Stimulated activated CD8-positive, alpha-beta memory T cell treated with anti-CD3 and anti-CD28 coated beads, Interleukin-4, amount 100 ng/mL, for 24 hours (primary cell): ENCODE data around the gene ACSM3.
"Not testable (repeated sequence)": the region's sequence is repeated elsewhere in the genome, so short reads cannot be mapped to it uniquely, and the experiment has no call there.

Experiments used
- DNase-seq: peaks from one replicate; pipeline ENCODE4 v3.0.0-alpha.2; 2020; ENCODE audit warnings: low read depth

Gene ACSM3, protein sequence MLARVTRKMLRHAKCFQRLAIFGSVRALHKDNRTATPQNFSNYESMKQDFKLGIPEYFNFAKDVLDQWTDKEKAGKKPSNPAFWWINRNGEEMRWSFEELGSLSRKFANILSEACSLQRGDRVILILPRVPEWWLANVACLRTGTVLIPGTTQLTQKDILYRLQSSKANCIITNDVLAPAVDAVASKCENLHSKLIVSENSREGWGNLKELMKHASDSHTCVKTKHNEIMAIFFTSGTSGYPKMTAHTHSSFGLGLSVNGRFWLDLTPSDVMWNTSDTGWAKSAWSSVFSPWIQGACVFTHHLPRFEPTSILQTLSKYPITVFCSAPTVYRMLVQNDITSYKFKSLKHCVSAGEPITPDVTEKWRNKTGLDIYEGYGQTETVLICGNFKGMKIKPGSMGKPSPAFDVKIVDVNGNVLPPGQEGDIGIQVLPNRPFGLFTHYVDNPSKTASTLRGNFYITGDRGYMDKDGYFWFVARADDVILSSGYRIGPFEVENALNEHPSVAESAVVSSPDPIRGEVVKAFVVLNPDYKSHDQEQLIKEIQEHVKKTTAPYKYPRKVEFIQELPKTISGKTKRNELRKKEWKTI

DNA sequence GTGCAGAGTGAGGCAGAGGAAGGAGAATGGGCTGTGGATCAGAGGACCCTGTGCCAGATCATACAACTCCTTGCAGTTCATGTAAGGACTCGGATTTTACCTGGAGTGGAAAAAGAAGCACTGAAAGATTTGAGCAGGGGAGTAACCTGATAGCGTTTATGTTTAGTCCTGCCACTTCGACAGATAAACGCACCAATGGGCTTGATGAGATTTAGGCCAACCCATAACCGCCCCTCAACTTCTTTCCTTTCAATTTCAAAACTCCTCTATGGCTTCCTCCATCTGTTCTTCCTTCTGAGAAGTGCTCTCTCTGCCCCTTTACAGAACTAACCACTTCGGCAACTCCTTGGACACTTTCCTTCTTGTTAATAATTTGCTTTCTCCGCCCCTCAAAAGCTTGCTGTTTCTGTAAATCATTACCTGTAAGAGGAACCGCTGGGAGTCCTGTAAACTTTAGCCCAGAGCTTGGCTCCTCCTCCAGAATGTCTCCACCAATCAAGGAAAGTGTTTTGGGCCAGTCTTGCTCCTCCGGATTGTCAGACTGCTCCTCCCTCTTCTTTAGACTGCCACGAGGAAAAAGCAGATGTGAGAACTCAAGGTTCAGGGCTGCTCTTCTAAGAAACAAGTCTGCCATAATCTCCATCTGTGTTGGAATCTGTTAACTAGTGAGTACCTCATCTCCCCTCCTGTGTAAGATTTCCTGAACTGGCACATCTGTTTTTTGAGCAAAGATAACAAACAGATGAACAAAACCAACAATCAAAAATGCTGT, at the start of gene ACSM3:
TSS of gene ACSM3 (plus strand) at position 554 of the 772 bp plus-strand sequence. CDS start 6,021 bp downstream, outside the sequence.
- DNase-seq = peak; percentile 29

DNA sequence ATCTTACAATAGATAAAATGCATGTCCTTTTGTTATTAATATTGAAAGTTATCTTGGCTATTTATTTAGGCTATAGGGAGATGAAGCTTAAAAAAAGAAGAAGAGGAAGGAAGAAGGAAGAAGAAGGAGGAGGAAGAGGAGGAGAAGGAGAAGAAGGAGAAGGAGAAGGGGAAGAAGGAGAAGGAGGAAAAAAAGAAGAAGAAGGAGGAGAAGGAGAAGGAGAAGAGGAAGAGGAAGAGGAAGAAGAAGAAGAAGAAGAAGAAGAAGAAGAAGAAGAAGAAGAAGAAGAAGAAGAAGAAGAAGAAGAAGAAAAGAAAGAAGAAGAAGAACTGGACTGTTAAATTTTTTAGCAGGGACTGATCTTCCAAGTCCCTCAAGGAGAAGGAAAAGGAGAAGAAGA, 46.1 kb upstream of the ACSM3 start:
- not testable (repeated sequence) for DNase-seq

DNA sequence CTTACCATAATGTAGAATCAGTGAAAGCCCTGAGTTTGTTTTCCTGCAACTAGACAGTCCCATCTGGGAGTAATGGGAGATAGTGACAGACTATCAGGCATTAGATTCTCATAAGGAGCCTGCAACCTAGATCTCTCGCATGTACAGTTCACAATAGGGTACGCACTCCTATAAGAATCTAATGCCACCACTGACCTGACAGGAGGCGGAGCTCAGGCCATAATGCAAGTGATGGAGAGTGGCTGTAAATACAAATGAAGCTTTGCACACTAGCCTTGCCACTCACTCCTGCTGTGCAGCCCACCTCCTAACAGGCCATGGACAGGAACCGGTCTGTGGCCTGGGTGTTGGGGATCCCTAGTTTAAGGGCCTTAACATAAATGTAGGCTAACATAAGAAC, 43.6 kb upstream of the ACSM3 start:
- no peak for DNase-seq

DNA sequence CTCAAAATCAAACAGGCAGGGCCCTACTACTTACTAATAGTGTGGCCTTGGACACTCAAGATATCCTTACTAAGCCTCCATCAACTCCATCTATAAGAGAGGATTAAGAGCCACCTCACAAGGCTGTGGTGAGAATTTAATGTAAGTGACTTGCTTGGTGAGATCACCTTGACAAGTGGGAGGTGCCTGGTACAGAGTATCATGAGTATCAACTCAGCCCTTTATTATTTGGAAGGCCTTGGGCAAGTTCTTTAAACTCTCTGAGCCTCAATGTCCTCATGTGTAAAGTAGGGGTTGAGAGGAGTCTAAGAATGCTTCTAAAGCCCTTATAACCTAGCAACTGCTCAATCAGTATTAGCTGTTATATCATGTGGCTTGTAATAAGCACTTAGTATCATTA, 37.2 kb upstream of the ACSM3 start:
- DNase-seq = no peak

DNA sequence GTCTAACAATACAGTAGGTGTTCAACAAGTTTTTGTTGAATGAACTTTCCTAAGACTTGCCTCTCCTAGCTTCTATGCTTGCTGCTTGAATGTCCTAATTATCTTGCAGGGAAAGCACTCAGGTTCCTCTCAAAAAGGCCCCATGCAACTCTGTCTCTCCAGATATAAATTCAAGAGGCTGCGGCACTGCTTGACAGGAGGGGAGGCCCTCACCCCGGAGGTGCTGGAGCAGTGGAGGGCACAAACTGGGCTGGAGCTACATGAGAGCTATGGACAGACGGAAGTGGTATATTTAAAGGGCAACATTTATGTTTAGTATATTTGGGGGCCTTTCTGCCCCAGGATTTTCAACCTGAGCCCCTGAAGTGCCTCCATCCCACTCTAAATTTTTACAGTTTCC, 36.6 kb upstream of the ACSM3 start:
- DNase-seq = no peak

DNA sequence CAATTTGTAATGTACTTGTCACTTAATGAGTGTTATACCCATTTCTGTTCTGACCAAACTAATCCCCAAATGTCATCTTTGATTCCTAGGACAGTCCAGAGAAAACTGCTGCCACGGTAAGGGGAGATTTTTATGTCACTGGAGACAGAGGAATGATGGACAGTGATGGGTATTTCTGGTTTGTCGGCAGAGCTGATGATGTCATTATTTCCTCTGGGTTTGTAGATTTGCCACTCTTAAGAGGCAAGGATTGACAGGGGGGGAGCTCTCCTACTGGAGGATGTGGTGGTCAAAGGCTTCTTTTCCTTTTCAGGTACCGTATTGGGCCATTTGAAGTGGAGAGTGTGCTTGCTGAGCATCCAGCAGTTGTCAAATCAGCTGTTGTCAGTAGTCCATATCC, 34.7 kb upstream of the ACSM3 start:
- no peak for DNase-seq

DNA sequence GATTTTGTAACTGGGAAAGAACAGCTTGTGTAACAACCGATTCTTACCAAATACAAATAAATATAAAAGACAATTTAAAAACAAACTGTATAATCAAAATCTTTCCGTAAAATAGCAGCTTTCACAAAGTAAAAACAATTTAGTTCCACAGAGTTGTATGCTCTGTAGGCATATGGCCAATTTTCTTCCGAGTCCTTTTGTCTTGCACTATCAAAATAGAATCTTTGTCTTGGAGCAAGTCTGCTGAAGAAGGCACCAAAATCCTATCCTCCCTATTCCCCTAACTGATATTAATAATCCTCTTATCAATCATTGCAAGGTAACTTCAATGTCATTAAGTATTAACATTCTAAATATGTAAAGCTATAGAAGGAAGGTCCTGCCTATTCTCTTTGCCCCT, 29.8 kb upstream of the ACSM3 start:
- DNase-seq = no peak

DNA sequence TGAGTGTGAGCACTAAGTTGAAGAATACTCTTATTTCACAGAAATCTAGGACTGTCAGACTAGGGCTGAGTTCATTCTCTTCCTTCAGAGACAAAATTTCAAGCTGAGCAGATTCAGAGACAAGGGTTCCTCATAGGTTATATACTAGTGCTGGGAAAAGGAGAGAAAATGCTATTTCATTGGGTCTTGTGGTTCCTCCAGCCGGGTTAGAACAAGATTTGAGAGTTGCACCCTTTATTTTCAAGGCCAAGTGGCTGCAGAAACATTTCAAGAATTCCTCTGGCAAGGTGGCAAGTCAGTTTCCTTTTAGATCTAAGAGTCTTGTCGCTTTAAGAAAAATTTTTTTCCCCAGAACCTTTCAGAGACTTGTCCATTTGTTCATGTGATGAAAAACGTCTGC, 29.0 kb upstream of the ACSM3 start:
- no peak for DNase-seq

DNA sequence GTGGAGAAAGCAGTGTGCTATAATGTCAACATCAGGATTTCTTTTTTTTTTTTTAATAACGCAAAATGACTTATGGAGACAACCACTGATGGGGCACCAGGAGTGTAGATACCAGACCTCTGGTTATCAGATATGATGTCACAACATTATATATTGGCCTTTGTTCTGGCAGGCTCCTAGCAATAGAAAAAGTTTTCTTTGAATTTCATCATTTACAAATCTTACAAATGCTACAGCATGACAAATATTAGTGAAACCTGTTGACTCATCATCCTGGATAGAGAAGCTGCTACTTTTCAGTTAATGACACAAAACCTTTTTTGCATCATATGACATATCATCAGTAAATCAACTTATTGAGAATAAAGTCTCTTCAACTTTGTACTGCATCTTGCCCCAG, 28.3 kb upstream of the ACSM3 start:
- no peak for DNase-seq

DNA sequence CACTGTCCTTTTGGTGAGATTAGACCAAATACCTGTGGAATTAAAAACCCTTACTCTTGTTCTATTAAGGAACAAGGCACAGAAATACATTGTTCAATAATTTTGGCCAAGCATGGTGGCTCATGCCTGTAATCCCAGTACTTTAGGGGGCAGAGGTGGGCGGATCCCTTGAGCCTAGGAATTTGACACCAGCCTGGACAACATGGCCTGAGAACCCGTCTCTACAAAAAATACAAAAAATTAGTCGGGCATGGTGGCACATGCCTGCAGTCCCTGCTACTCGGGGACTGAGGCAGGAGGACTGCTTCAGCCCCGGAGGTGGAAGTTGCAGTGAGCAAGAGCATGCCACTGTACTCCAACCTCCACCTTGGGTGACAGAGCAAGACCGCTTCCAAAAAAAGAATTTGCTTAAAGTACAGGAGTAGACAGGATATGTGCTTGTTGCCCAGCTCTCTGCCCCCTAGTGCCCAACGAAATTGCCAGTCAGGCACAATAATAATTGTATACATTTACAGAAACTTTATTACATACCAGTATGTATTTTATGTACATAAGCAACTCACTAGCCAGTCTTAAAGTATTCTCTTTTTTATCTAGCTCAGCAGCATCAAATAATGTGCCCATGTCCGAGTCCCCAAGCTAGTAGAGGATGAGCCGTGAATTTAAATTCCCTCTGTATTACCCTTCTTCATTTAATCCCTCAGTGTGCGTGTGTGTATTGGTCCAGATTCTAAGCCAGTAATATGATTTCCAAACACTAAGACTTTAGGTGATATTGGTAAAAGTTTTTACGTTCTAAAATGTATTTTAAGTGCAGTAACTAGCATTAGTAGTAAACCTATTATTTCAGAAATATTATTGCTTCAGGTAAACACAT, 23.6 kb upstream of the ACSM3 start:
- no peak for DNase-seq

DNA sequence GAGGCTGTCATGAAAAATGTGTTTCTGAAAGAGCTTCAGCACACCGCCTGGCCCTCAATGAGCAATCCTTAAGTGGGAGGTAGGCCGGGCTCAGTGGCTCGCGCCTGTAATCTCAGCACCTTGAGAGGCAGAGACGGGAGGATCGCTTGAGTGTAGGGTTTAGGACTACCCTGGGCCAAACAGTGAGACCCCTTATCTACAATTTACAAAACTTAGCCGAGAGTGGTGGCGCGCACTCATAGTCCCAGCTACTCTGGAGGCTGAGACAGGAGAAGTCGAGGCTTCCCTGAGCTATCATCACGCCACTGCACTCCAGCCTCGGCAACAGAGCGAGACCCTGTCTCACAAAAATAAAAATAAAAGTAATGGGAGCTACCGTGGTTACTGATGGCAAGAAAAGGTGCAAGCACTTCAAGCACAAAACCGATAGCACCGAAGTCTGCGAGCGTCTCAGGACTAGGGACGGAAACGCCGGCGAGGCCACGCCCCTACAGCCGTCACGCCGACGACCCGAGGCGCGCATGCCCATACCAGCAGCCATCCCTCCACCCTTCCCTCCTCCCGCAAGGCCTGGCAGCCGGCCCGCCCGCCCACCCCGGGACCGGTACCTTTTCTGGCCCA, 22.8 kb upstream of the ACSM3 start:
- DNase-seq = peak; percentile 88

DNA sequence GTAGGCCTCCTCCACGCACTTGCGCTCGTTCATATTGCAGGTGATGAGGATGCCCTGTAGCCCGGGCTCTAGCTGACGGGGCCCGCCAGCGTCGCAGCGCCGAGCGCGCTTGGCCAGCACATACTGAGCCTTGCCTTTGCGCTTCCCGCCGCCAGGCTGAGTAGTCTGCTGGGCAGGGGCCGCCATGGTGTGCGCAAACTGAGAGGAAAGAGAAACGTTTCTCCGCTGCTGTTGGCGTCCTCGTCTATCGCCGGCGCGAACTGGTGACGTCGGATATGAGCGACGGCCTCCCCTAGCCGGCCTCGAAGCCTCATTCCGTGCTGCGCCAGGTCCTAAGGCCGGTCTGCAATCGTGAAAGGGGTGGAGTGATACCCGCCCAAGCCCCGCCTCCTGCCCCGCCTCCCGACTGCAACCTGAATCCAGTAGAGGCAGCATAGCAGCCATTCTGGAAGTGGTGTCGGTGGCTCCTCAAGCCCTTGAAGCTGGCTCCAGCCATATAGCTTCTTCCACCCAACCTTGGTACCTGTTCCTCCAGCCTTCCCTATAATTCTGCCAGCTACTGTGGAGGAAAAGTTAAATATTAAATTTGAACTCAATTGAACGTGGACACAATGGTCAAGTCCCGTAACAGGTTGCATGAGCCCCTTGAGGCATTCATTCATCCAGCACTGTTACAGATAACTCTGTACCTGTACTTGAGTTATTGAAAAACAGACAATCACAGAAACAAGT, 22.1 kb upstream of the ACSM3 start, which contains the start of gene THUMPD1:
TSS of gene THUMPD1 (minus strand) at position 265 of the 732 bp plus-strand sequence. CDS start at position 186, 79 bp downstream.
- DNase-seq = peak; percentile 99

DNA sequence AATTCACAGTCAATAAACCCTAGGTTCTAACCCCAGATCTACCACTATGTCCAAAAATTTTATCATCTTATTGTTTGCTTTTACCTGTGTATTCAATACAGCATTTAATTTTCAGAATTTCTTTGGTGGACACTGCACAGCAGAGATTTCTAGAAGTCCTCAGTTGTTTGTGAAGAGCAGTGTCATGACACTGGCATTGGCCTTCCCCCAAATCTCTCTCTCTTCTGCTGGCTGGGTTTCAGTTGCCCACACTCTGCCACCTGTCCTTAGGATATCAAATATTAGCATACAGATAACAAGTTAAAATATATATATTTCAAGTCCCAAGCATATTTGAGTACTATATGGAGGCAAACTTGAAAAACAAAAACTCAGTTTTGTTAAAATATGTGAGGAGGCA, 20.2 kb upstream of the ACSM3 start:
- DNase-seq = no peak

DNA sequence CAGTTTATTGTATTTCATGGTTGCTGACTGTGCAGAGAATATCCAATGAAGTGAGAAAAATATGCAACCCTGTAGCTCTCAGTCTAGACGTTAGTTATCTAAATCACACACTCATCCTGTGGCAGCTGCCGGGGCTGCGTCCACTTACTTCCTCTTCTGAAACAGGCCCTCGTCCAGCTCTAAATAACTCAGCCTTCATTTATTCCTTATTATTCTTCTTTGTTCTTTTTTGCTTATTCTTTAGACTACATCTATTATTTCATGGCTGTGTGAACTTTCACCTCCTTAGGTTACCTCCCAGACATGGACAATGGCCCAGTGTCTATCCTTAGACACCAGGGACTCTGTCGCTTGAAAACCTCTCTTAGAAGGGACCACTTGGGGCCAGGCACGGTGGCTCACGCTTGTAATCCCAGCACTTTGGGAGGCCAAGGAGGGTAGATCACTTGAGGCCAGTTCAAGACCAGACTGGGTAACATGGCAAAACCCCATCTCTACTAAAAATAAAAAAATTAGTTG, 18.8 kb upstream of the ACSM3 start:
- no peak for DNase-seq

DNA sequence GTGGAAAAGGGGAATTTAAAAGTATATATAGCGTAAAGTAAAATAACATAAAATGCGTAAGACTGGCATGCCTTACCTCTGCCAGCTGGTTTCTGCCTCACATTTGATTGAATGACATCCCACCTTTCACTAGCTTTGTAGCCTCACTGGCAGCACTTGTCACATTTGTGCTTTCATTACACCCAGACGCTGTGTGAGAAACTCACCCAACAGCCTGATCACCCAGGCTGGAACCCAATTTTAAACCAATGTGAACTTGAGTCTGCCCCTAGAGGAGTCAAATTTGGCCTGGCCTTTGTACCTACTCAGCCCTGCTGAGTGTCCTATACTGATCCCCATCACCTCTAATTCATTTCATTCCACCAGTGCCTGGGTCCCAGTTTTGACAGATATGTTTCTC, 17.4 kb upstream of the ACSM3 start:
- DNase-seq = no peak

DNA sequence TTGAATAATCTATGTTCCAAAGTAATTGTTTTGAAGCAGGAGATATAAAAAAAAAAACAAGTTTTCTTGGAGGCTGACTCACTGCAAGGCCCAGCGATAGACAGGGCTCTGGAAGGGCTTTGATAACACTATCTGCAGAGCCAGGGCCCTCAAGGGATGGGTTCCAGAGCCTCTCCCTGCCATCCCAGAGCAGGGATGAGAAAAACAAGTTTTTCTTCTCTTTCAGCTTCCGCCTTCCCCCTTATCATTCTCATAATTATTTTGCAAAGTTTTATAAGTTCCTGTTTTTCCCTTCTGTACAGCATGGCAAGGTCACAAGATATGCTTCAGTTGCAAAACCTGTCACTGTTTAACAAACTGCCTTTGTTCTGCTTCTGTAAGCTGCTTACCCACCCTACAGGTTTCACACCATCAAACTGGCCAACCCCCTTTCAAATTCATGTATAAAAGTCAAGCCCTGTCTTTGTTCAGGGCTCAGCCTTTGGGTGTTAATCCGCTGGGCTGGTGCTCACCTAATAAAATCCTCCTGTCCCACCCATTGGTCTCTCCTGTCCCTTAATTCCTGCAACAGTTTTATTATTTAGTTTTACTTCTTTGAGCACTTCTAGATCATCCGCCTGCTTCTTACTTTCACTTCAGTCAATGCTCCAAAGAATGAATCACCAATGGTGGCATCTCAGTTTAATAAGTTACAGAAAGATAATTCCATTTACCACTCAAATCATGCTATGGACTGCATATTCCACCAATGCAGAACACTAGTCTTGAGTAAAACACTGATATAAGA, 16.6 kb upstream of the ACSM3 start:
- DNase-seq = no peak

DNA sequence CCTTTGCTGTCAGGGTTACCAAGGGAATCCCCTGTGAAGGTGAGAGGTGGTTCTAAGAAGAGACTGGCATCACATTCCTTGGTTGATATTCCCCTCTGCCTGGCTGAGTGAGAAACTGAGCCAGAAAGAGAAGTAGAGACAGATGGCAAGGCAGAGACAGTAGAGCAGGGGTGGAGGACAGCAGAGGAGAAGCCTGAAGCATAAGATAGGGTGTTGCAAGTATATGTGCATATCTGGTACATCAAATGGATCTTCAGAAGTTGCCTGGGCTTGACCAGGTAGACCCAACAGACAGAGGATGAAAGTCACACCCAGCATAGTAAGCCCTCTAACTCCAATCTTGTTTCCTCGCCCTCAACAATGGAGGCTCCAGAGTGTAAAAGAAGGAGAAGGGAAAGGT, 14.3 kb upstream of the ACSM3 start:
- DNase-seq = no peak

DNA sequence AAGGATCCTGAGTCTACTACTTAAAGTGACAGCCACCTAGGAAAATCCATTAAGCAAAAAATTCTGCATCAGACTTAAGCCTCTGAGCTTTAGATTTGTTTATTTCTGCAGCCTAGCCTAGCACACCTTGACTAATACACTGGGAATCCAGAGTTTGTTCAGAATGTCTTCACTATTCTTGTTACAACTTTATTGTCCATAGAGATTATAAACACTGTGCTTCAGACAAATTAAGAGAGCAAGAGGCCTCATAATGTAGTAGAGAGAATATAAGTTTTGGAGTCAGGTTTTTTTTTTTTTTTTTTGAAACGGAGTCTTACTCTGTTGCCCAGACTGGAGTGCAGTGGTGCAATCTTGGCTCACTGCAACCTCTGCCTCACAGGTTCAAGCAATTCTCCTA, 13.3 kb upstream of the ACSM3 start:
- no peak for DNase-seq

DNA sequence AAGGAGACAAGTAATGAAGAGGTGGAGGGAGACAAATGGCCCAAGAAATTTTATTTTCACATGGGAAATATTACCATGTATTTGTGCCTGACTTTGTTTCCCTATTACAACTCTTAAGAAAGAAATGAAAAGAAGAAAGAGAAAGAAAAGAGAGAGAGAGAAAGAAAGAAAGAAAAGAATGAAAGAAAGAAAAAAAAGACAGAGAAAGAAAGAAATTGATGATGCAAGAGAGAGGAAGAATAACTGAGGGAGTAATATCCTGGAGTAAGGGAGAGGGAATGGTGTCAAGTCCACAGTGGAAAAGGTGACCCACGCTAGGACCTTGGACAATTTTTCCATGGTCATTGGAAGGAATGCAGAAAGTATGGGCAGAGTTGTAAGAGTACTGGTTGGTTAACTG, 10.1 kb upstream of the ACSM3 start:
- no peak for DNase-seq

DNA sequence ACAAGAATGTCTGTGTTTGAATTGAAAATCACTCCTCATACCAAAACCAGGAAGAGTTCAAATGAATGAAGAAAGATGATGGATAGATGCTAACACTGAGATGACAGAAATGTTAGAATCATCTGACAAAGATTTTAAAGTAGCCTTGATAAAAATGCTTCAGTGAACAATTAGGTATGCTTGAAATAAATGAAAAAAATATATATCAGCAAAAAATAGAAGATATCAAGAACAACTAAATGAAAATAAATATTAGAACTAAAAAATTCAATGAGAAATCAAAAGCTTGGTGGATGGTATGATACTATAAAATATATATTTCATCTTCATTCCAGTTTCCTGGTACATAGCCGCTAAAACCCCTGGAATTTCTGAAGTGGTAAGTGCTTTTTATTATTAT, 8.6 kb upstream of the ACSM3 start:
- DNase-seq = no peak
